Aorta (tissue), 5 donors: ENCODE results near the gene PCDHGC4. TPM values are rescaled to one million over a fixed set of nuclear protein-coding genes. Genes with fewer than 3 reads are reported as not detected.

Experiments
- ATAC-seq: fragments of 200-7000 bp; cut with Tn5 transposase; one replicate; pipeline ENCODE4 v1.9.1; 2022; ENCODE audit warnings: moderate library complexity; ENCODE audit not compliant: low FRiP score
- DNase-seq, 2 donors: peaks; one replicate each; pipeline ENCODE4 v3.0.0-alpha.2; 2020
- H3K27ac ChIP-seq, 2 donors: one replicate each; pipeline ENCODE4 v1.5.1; 2013; ENCODE audit warnings: low read length in 2 of 2, mild to moderate bottlenecking in 2 of 2, moderate library complexity in 2 of 2, control low read depth in 1 of 2, inconsistent platforms in 1 of 2, low read depth in 1 of 2
- H3K27me3 ChIP-seq, 2 donors: one replicate each; pipeline ENCODE4 v1.6.1; 2013; ENCODE audit warnings: control low read depth in 1 of 2, low read length in 1 of 2, mild to moderate bottlenecking in 1 of 2, moderate library complexity in 1 of 2; ENCODE audit not compliant: insufficient read depth in 2 of 2, control insufficient read depth in 1 of 2
- H3K36me3 ChIP-seq, 2 donors: one replicate each; pipeline ENCODE4 v1.6.1; 2013; ENCODE audit warnings: control low read depth in 1 of 2, low read length in 1 of 2, mild to moderate bottlenecking in 1 of 2; ENCODE audit not compliant: insufficient read depth in 2 of 2, control insufficient read depth in 1 of 2
- H3K4me1 ChIP-seq, 2 donors: one replicate each; pipeline ENCODE4 v1.6.1; 2013; ENCODE audit warnings: low read length in 2 of 2, control low read depth in 1 of 2, mild to moderate bottlenecking in 1 of 2, moderate library complexity in 1 of 2; ENCODE audit not compliant: insufficient read depth in 2 of 2, control insufficient read depth in 1 of 2
- H3K4me3 ChIP-seq, 2 donors: one replicate each; pipeline ENCODE4 v1.5.1; 2013; ENCODE audit warnings: low read length in 2 of 2, control low read depth in 1 of 2, mild to moderate bottlenecking in 1 of 2
- H3K9me3 ChIP-seq: one replicate; pipeline ENCODE4 v1.6.1; 2013; ENCODE audit warnings: mild to moderate bottlenecking, low read length; ENCODE audit not compliant: control insufficient read depth
- WGBS, 2 donors: extraction: QIAGEN DNeasy Blood & Tissue Kit; methylation state at CpG; one replicate each; pipeline ENCODE4 v1.1.7; 2013; 5-methylcytosine and 5-hydroxymethylcytosine counted together
- intact Hi-C, 2 donors: fragments of 100-400 bp; cut with DNase I; formaldehyde crosslinking; loops; one replicate each; pipeline versions ENCODE4 v1.14.2 to v1.15.0; 2022
- polyA plus RNA-seq, 2 donors: library from polyadenylated mRNA; stranded (reverse); fragments of 200-250 nt; gene quantifications; one replicate each; pipeline ENCODE4 v1.2.3, GENCODE V29; 2013
- total RNA-seq, 2 donors: library from RNA; stranded (reverse); fragmentation: NEBNext Ultra II Directional; extraction: Animal tissue kit (Norgen Biotek cat#: 25700); gene quantifications; one replicate each; pipeline ENCODE4 v1.2.1, GENCODE V29; 2021
- donor health status: healthy with polysubstance abuse.
- donor health status: Bipolar disorder and iron deficiency.
- donor health status: DM: no; HTN: no; CAD: no.
- donor health status: DM: no; HTN: no; CAD: no.
- donor health status: DM: yes; HTN: yes; CAD: no.

Gene PCDHGC4
- total and polyA plus RNA-seq, 4 donors = 0.05 to 6.1 (median 1.6) TPM

- DNase-seq (peak; percentile 74 to 85), ATAC-seq (peak; percentile 37)
- 2% methylated on average over 42 to 43 of the region's 43 CpGs for WGBS, 2 donors
- Histone ChIP-seq H3K9me3 (no peaks in the 10 kb centered on the region), H3K36me3 (peaks cover 0 to 1% of the 10 kb centered on the region in 2 donors), H3K4me3 (peak overlapping the region; percentile 50 to 71), H3K4me1 (peaks cover 2 to 14% of the 10 kb centered on the region in 2 donors), H3K27me3 (no peaks in the 10 kb centered on the region), H3K27ac (peak overlapping the region; percentile 81 to 97)
- intact Hi-C loops = loop anchor here (2.0 to 5.0 kb wide), 2 partner anchors 36 kb away; partner anchors contain the start of gene PCDHGC3 (in 1 of the 2)
These were observed 28.2 kb downstream of the PCDHGC4 start for GRCh38 chr5:141512911-141513626.

DNA sequence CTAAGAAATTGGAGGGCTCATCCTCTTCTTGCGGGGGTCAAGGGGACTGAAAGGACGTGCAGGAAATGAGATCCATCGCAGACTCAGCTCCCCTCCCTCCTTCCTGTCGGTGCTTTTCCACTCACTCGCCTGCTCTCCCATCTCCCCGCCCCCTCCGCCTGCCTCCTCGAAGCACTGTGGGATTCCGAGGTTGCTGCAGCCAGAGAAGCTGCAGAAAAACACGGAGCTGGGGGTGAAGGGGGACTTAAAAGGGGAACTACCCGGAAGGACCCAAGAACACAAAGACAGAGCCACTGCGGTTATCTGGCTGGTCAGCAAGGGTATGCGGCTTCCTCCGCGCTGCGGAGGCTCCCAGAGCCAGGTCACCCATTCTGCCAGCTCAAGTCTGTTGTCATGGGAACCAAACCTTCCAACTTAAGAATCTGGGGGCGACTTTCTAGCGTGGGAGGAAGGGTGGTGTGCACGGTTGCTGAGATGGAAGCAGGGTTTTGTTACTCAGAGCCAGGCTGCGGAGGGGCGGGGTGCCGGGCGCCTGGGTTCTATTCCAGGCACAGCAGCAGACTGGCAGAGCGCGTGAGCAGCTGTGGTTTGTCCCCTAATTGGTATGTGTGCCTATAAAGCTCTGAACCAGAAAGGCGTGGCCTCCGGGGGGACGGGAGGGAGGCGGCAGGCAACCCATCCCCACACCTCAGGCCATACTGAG is 28.9 kb downstream of the PCDHGC4 start:
- DNase-seq = peak; percentile 93
- H3K27me3 ChIP-seq = no peaks in the 10 kb centered on the region
- H3K9me3 ChIP-seq = no peaks in the 10 kb centered on the region
- peak overlapping the region; percentile 50 to 71 for H3K4me3 ChIP-seq
- peak; percentile 76 for ATAC-seq
- H3K36me3 ChIP-seq = peaks cover 0 to 1% of the 10 kb centered on the region in 2 donors
- intact Hi-C loops = loop anchor here (2.0 to 5.0 kb wide), 3 partner anchors 36 to 47 kb away; partner anchors contain the start of gene PCDHGC3 (in 1 of the 2)
- WGBS, 2 donors = 2% methylated on average over 29 of the region's 29 CpGs
- peaks cover 2 to 14% of the 10 kb centered on the region in 2 donors for H3K4me1 ChIP-seq
- H3K27ac ChIP-seq = peak overlapping the region; percentile 81 to 97

- WGBS, 2 donors = 6 to 11% methylated on average over 6 of the region's 6 CpGs
These were observed 29.7 kb downstream of the PCDHGC4 start for GRCh38 chr5:141514330-141515133.

GRCh38 chr5:141515141-141515540 is 30.3 kb downstream of the PCDHGC4 start:
- Histone ChIP-seq H3K36me3 (peaks cover 0 to 1% of the 10 kb centered on the region in 2 donors), H3K4me3 (no peak overlapping the region), H3K27ac (peak overlapping the region; percentile 71 to 93), H3K9me3 (no peaks in the 10 kb centered on the region), H3K4me1 (peaks cover 2 to 14% of the 10 kb centered on the region in 2 donors), H3K27me3 (no peaks in the 10 kb centered on the region)
- DNase-seq (no peak), ATAC-seq (no peak)
- intact Hi-C loops = loop anchor here in 1 of 2 donors (2.0 kb wide), 1 partner anchor 46 kb away; no protein-coding TSS in a partner anchor
- WGBS, 2 donors = 54 to 55% methylated on average over 3 of the region's 3 CpGs

More at GRCh38 chr5:141514330-141515133, 29.7 kb downstream of the PCDHGC4 start:
- Histone ChIP-seq H3K9me3 (no peaks in the 10 kb centered on the region), H3K4me3 (no peak overlapping the region), H3K27ac (peak overlapping the region; percentile 71 to 97), H3K27me3 (no peaks in the 10 kb centered on the region), H3K4me1 (peaks cover 2 to 14% of the 10 kb centered on the region in 2 donors), H3K36me3 (peaks cover 0 to 1% of the 10 kb centered on the region in 2 donors)
- peak; percentile 28 for ATAC-seq
- intact Hi-C loops = loop anchor here in 1 of 2 donors (2.0 to 5.0 kb wide), 2 partner anchors 37 to 46 kb away; partner anchors contain the start of gene PCDHGC3
- DNase-seq = no peak

- intact Hi-C loops = loop anchor here in 1 of 2 donors (2.0 kb wide), 1 partner anchor 45 kb away; no protein-coding TSS in a partner anchor
- WGBS, 2 donors = 69 to 70% methylated on average over 4 of the region's 4 CpGs
- peaks cover 0 to 1% of the 10 kb centered on the region in 2 donors for H3K36me3 ChIP-seq
- DNase-seq = no peak
- no peak for ATAC-seq
- H3K27me3 ChIP-seq = no peaks in the 10 kb centered on the region
- no peak overlapping the region for H3K4me3 ChIP-seq
- peaks cover 2 to 14% of the 10 kb centered on the region in 2 donors for H3K4me1 ChIP-seq
- peak overlapping the region; percentile 71 to 79 for H3K27ac ChIP-seq
- no peaks in the 10 kb centered on the region for H3K9me3 ChIP-seq
These were observed 31.3 kb downstream of the PCDHGC4 start for GRCh38 chr5:141515946-141516671.

- Histone ChIP-seq H3K4me1 (peaks cover 2 to 14% of the 10 kb centered on the region in 2 donors), H3K27ac (peak overlapping the region in 1 of 2 donors; percentile 79), H3K27me3 (no peaks in the 10 kb centered on the region), H3K4me3 (no peak overlapping the region), H3K9me3 (no peaks in the 10 kb centered on the region), H3K36me3 (peaks cover 0 to 1% of the 10 kb centered on the region in 2 donors)
- DNase-seq (peak; percentile 79), ATAC-seq (no peak)
- WGBS, 2 donors = 34 to 49% methylated on average over 8 of the region's 8 CpGs
- intact Hi-C loops = no loop called here
These were observed 31.8 kb downstream of the PCDHGC4 start for GRCh38 chr5:141516672-141517025.

DNA sequence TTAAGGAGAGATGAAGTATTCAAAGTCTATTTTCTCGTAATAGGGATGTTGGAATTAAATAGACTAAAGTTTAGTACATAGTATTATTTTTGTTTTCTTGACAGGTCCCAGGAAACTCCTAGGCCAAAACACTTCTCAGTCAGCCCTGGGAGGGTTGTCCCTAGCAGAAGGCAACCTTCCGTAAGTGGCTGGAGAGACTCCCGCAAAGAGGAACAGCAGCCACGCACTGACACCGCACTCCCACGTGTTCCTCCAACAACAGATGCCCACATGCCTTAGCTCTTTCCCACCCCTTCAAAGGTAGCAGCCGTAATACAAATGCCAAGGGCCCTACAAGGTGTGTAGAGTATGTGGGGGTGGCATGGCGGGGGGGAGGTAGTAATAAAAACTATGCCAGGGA is 32.5 kb downstream of the PCDHGC4 start:
- no peak for ATAC-seq
- intact Hi-C loops = no loop called here
- H3K27ac ChIP-seq = peak overlapping the region in 1 of 2 donors; percentile 32
- no peak overlapping the region for H3K4me3 ChIP-seq
- WGBS, 2 donors = 87 to 91% methylated on average over 8 of the region's 8 CpGs
- H3K27me3 ChIP-seq = no peaks in the 10 kb centered on the region
- H3K9me3 ChIP-seq = no peaks in the 10 kb centered on the region
- DNase-seq = no peak
- peaks cover 2 to 14% of the 10 kb centered on the region in 2 donors for H3K4me1 ChIP-seq
- peaks cover 0 to 1% of the 10 kb centered on the region in 2 donors for H3K36me3 ChIP-seq
